Measurements from ENCODE around the gene CFAP47.

DNA sequence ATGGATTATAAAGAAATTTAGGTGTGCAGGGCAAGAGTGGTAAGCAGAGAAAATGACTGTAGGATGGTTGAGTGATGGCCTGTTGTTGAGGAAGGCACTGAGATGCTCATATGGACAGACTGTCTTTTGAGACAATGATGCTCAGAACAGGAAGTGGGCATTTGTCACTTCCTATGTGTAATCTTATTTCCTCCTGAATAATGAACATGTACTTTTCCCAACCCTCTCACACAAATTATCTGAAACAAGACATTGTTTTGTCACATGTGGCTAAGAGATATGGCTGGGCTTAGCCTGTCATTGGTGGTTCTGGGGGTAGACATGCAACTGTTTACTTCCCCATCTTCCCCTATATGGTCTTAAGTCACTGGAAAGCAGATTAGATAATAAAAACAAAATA, 240.5 kb downstream of the CFAP47 start:
- TF ChIP-seq POLR2AphosphoS5 (IDR thresholded peaks at IDR 0.05; ENCODE audit: low read depth, low read length) (no peak), TAF1 (IDR thresholded peaks at IDR 0.05; ENCODE audit: borderline replicate concordance, insufficient read depth, low read length) (no peak), SIN3A (IDR thresholded peaks at IDR 0.05; ENCODE audit: borderline replicate concordance, insufficient read depth, low read length) (no peak)
